Stimulated activated CD8-positive, alpha-beta memory T cell treated with anti-CD3 and anti-CD28 coated beads, Interleukin-7, amount 100 ng/mL, for 24 hours (primary cell): ENCODE measurements around the gene DNALI1.

Source experiments
- DNase-seq: peaks from one replicate; pipeline ENCODE4 v3.0.0-alpha.2; 2020; ENCODE audit warnings: low read depth

DNALI1 gene

DNA sequence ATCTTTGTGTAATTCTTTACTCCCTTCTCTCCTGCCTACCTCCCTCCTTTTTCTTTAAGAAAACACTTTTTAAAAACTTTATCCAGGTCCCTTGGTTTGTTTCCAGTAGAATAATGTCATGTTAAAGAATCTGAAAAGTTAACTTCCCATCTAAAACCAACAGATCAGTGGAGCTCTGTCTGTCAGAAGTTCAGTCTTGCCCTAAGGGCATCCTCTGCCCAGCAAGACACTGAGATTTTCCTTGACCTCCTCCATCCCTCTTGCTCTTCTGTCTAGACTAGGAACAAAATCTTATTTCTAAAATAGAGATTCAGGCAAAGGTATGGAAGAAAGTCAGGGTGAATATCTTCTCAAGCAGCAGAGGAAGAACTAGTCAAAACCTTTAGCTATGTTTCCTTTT, 44.7 kb downstream of the DNALI1 start:
- DNase-seq, result no peak

- DNase-seq, result no peak
These were observed 46.3 kb downstream of the DNALI1 start for GRCh38 chr1:37602750-37603694.

- no peak for DNase-seq
These were observed 48.4 kb downstream of the DNALI1 start for GRCh38 chr1:37605061-37605650.

DNA sequence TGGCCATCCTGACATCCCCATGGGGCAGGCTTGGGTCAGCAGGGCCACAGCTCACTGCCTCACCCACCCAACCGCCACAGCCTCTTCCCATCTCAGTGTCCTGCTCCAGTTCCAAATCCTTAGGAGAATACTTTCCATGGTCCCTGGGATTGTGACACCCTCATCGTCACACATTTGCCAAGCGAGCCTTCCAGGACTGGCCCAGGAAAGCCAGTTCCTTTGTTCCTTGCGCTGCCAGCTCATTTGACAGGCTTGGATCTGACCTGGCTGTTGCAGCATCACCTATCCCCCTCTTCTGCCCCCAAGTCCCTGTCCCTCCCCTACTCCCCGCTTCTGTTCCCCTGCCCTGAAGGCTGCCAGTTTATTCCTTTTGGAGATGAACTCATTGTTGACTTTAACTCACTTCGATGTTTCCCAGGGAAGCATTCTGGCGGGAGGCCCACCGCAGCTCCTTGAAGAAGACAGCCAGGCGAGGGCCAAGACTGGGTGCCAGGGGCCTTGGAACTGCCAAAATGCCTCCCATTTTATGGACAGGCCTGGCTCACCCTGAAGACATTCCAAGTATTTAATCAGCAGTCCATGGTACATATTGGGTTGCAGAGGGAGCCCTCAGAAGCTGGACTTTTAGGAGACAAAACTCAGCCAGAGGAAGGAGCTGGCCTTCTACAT, 49.2 kb downstream of the DNALI1 start:
- DNase-seq, result no peak

- DNase-seq, result no peak
These were observed 49.9 kb downstream of the DNALI1 start for GRCh38 chr1:37606481-37607263.

- no peak for DNase-seq
These were observed 52.3 kb downstream of the DNALI1 start for GRCh38 chr1:37609002-37609401.

DNA sequence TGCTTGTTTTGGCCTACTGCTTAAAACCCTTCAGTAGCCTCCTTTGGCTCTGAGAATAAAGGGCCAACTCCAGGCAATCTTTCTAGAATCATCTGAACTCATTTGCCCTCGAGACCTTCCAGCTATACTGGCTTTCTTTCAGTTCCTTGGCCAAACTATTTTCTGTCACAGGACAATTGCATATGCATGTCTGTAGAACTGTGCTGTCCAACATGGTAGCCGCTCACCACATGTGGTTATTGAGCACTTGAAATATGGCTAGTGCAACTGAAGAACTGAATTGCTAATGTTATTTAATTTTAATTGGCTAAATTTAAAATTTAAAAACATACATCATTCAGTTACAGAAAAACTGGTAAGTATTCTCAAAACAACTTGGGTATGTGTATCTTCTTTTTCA, 53.3 kb downstream of the DNALI1 start:
- DNase-seq, result no peak

DNA sequence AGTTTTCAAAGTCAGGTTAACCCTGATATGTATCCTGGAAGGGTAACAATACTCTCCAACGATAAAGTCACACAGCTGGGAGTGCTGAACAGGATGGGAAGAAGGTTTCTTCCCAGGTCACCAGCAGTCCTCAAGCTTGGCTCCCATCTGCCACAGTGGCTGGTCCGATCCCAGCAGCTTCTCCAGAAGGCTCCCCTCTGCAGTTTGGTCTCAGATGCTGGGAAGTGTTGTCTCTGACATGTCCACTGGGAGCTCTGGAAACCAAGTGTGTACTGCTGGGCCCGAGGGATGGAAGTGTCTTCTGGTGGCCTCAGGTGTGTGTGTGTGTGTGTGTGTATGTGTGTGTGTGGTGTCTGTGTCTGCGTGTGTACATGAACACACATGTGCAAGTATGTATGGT, 55.4 kb downstream of the DNALI1 start:
- no peak for DNase-seq

- DNase-seq, result no peak
These were observed 57.4 kb downstream of the DNALI1 start for GRCh38 chr1:37614105-37614504.

DNA sequence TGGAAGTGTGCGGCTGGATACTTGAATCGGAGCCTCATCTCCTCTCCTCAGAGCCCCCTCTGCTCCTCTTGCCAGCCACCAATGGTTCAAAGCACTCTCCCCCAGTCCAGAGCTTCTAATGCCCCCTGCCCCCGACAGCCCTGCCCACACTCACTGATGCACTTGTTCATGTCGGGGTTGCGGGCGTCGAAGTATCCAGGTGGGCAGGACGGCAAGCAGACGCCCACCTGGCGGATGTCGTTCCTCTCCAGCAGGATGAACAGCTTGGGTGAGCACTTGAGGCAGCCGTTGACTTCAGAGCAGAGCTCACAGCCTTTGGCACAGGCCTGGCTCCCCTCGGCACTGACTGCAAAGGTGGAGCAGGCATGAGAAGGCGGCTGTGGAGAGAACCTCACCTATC, 59.6 kb downstream of the DNALI1 start:
- no peak for DNase-seq
